Coronary artery (tissue), 2 donors: ENCODE measurements around the gene EN1.

Experiments used
- DNase-seq: peaks from one replicate; pipeline ENCODE4 v3.0.0-alpha.2; 2017; ENCODE audit warnings: low spot score
- H3K27ac ChIP-seq, 2 donors: fragments of 200-600 bp; sonication (generic); one replicate each; pipeline ENCODE4 v1.5.1; 2016 to 2019
- H3K4me3 ChIP-seq: fragments of 200-600 bp; sonication (generic); 2 replicates; pipeline ENCODE4 v1.5.1; 2016; ENCODE audit warnings: mild to moderate bottlenecking, moderate library complexity
- CTCF ChIP-seq: fragments of 200-600 bp; sonication (generic); IDR thresholded peaks from one replicate; pipeline ENCODE4 v1.5.1; 2019; ENCODE audit warnings: antibody characterized with exemption

EN1 gene

GRCh38 chr2:118856330-118856977 is 9.0 kb upstream of the EN1 start:
- TF ChIP-seq CTCF: no peak
- no peak for DNase-seq
- no peak overlapping the region for H3K4me3 ChIP-seq
- no peak overlapping the region for H3K27ac ChIP-seq

GRCh38 chr2:118855451-118856279 is 8.2 kb upstream of the EN1 start:
- DNase-seq: no peak
- Histone ChIP-seq H3K27ac (no peak overlapping the region), H3K4me3 (peak overlapping the region; percentile 62)
- peak; percentile 96 for TF ChIP-seq CTCF

GRCh38 chr2:118854507-118855345 is 7.3 kb upstream of the EN1 start:
- Histone ChIP-seq H3K27ac (no peak overlapping the region), H3K4me3 (no peak overlapping the region)
- no peak for TF ChIP-seq CTCF
- DNase-seq: peak; percentile 49

- no peak overlapping the region for H3K27ac ChIP-seq
- no peak overlapping the region for H3K4me3 ChIP-seq
- no peak for TF ChIP-seq CTCF
- peak; percentile 64 for DNase-seq
Measured at GRCh38 chr2:118853651-118854291, 6.3 kb upstream of the EN1 start.

GRCh38 chr2:118853129-118853640 is 5.7 kb upstream of the EN1 start:
- Histone ChIP-seq H3K4me3 (no peak overlapping the region), H3K27ac (no peak overlapping the region)
- no peak for TF ChIP-seq CTCF
- no peak for DNase-seq

- TF ChIP-seq CTCF: no peak
- DNase-seq: no peak
Measured at GRCh38 chr2:118852605-118853128, 5.2 kb upstream of the EN1 start.

More at GRCh38 chr2:118852605-118853128, 5.2 kb upstream of the EN1 start:
- no peak overlapping the region for H3K4me3 ChIP-seq
- H3K27ac ChIP-seq: no peak overlapping the region
